ACC112 (cell line): ENCODE data around the gene ANO5.

Experiments
- H2AFZ ChIP-seq: fragments of 200-600 bp; sonication (generic); one replicate; pipeline ENCODE4 v1.6.0; 2017; ENCODE audit warnings: antibody characterized with exemption, low read length; ENCODE audit not compliant: unreplicated experiment
- H3K27ac ChIP-seq: fragments of 200-600 bp; sonication (generic); 2 replicates; pipeline ENCODE4 v1.5.1; 2014; ENCODE audit warnings: low read depth, mild to moderate bottlenecking, antibody characterized with exemption, low read length, moderate library complexity
- H3K27me3 ChIP-seq: fragments of 200-600 bp; sonication (generic); 2 replicates; pipeline ENCODE4 v1.6.1; 2014; ENCODE audit warnings: mild to moderate bottlenecking, antibody characterized with exemption, low read length, moderate library complexity, mixed read lengths; ENCODE audit not compliant: insufficient read depth
- H3K36me3 ChIP-seq: fragments of 200-600 bp; sonication (generic); 2 replicates; pipeline ENCODE4 v1.6.1; 2016; ENCODE audit warnings: mild to moderate bottlenecking, antibody characterized with exemption, low read length, moderate library complexity, mixed read lengths; ENCODE audit not compliant: insufficient read depth
- H3K4me1 ChIP-seq: fragments of 200-600 bp; sonication (generic); one replicate; pipeline ENCODE4 v1.6.1; 2016; ENCODE audit warnings: low read length, mixed read lengths; ENCODE audit not compliant: insufficient read depth, unreplicated experiment, control insufficient read depth
- H3K4me3 ChIP-seq: fragments of 200-600 bp; sonication (generic); 2 replicates; pipeline ENCODE4 v1.5.1; 2014; ENCODE audit warnings: mild to moderate bottlenecking, low read depth, low read length
- H3K79me2 ChIP-seq: fragments of 200-600 bp; sonication (generic); one replicate; pipeline ENCODE4 v1.6.0; 2016; ENCODE audit warnings: low read length; ENCODE audit not compliant: control insufficient read depth, unreplicated experiment, insufficient read depth

The ANO5 gene

GRCh38 chr11:22179626-22180025, 13.3 kb upstream of the ANO5 start:
- H3K36me3 ChIP-seq = no peaks in the 10 kb centered on the region
- H3K79me2 ChIP-seq = no peaks in the 10 kb centered on the region
- no peaks in the 10 kb centered on the region for H3K4me1 ChIP-seq
- H2AFZ ChIP-seq = no peak overlapping the region
- no peaks in the 10 kb centered on the region for H3K27me3 ChIP-seq
- H3K4me3 ChIP-seq = no peak overlapping the region
- H3K27ac ChIP-seq = no peak overlapping the region

GRCh38 chr11:22180131-22180530, 12.8 kb upstream of the ANO5 start:
- no peak overlapping the region for H3K27ac ChIP-seq
- H3K79me2 ChIP-seq = no peaks in the 10 kb centered on the region
- no peak overlapping the region for H2AFZ ChIP-seq
- H3K36me3 ChIP-seq = no peaks in the 10 kb centered on the region
- no peaks in the 10 kb centered on the region for H3K4me1 ChIP-seq
- H3K4me3 ChIP-seq = no peak overlapping the region
- H3K27me3 ChIP-seq = no peaks in the 10 kb centered on the region

- Histone ChIP-seq H3K4me1 (no peaks in the 10 kb centered on the region), H3K79me2 (no peaks in the 10 kb centered on the region), H2AFZ (no peak overlapping the region), H3K36me3 (no peaks in the 10 kb centered on the region), H3K27me3 (peaks cover 30% of the 10 kb centered on the region), H3K4me3 (no peak overlapping the region), H3K27ac (no peak overlapping the region)
Measured at GRCh38 chr11:22189660-22190059, 3.2 kb upstream of the ANO5 start.

GRCh38 chr11:22190827-22191463, 1.9 kb upstream of the ANO5 start:
- H2AFZ ChIP-seq = no peak overlapping the region
- H3K79me2 ChIP-seq = no peaks in the 10 kb centered on the region
- no peak overlapping the region for H3K4me3 ChIP-seq
- peaks cover 30% of the 10 kb centered on the region for H3K27me3 ChIP-seq
- no peaks in the 10 kb centered on the region for H3K4me1 ChIP-seq
- no peak overlapping the region for H3K27ac ChIP-seq
- H3K36me3 ChIP-seq = no peaks in the 10 kb centered on the region

GRCh38 chr11:22192289-22192641, 620 bp upstream of the ANO5 start:
- Histone ChIP-seq H2AFZ (no peak overlapping the region), H3K4me1 (no peaks in the 10 kb centered on the region), H3K27me3 (peaks cover 30% of the 10 kb centered on the region), H3K79me2 (no peaks in the 10 kb centered on the region), H3K4me3 (no peak overlapping the region), H3K27ac (no peak overlapping the region), H3K36me3 (no peaks in the 10 kb centered on the region)

GRCh38 chr11:22193348-22194051, 615 bp downstream of the ANO5 start:
- no peak overlapping the region for H3K4me3 ChIP-seq

GRCh38 chr11:22194306-22194705, 1.4 kb downstream of the ANO5 start:
- Histone ChIP-seq H3K27me3 (peaks cover 30% of the 10 kb centered on the region), H3K79me2 (no peaks in the 10 kb centered on the region), H3K27ac (no peak overlapping the region), H3K36me3 (no peaks in the 10 kb centered on the region), H3K4me1 (no peaks in the 10 kb centered on the region), H2AFZ (no peak overlapping the region), H3K4me3 (no peak overlapping the region)

More at GRCh38 chr11:22193348-22194051, 615 bp downstream of the ANO5 start:
- H3K27me3 ChIP-seq = peaks cover 30% of the 10 kb centered on the region
- H3K4me1 ChIP-seq = no peaks in the 10 kb centered on the region
- no peak overlapping the region for H2AFZ ChIP-seq
- H3K79me2 ChIP-seq = no peaks in the 10 kb centered on the region
- no peak overlapping the region for H3K27ac ChIP-seq
- H3K36me3 ChIP-seq = no peaks in the 10 kb centered on the region

GRCh38 chr11:22194907-22195306, 2.0 kb downstream of the ANO5 start:
- Histone ChIP-seq H3K27me3 (peaks cover 30% of the 10 kb centered on the region), H3K79me2 (no peaks in the 10 kb centered on the region), H3K27ac (no peak overlapping the region), H3K36me3 (no peaks in the 10 kb centered on the region), H3K4me1 (no peaks in the 10 kb centered on the region), H3K4me3 (no peak overlapping the region), H2AFZ (no peak overlapping the region)

- H3K4me3 ChIP-seq = no peak overlapping the region
- no peak overlapping the region for H2AFZ ChIP-seq
- H3K36me3 ChIP-seq = no peaks in the 10 kb centered on the region
- H3K4me1 ChIP-seq = no peaks in the 10 kb centered on the region
- no peaks in the 10 kb centered on the region for H3K79me2 ChIP-seq
- peaks cover 22% of the 10 kb centered on the region for H3K27me3 ChIP-seq
- no peak overlapping the region for H3K27ac ChIP-seq
Measured at GRCh38 chr11:22197139-22198005, 4.5 kb downstream of the ANO5 start.

- H3K4me3 ChIP-seq = no peak overlapping the region
- H3K79me2 ChIP-seq = no peaks in the 10 kb centered on the region
- H3K4me1 ChIP-seq = no peaks in the 10 kb centered on the region
- H3K27ac ChIP-seq = no peak overlapping the region
- no peaks in the 10 kb centered on the region for H3K36me3 ChIP-seq
- H3K27me3 ChIP-seq = peaks cover 4% of the 10 kb centered on the region; the same call in 1 of the 2 replicates
- H2AFZ ChIP-seq = no peak overlapping the region
Measured at GRCh38 chr11:22199243-22199642, 6.4 kb downstream of the ANO5 start.
